ENCODE results near the gene ARL6IP4.

The ARL6IP4 gene

DNA sequence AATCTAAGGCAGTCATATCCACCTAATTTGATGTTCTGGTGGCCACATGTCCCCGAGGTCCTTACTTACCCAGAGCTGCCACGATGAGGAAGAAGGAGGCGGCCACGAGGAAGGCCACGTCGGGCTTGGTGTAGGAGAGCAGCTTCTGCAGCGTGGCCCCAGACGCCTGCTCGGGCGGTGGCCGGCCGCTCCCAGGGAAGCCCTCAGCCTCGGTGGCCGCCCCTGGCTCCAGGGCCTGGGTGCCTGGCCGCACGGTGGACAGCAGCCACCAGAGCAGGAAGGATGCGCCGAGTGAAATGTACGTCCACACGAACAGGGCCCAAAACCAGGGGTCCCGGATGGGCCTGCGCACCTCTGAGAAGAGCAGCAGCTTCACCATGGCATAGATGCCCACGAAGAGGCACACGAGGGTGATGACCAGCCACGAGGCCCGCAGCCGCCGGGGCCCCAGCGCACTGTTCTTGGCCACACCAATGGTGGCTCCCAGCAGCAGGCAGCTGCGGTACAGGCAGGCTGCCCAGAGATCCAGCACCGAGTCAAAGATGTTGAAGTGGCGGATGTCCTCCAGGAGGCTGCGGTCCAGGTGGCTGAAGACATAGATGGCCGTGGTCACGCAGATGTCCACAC lies 20.8 kb upstream of the ARL6IP4 start:
- no peak for DNase-seq

DNA sequence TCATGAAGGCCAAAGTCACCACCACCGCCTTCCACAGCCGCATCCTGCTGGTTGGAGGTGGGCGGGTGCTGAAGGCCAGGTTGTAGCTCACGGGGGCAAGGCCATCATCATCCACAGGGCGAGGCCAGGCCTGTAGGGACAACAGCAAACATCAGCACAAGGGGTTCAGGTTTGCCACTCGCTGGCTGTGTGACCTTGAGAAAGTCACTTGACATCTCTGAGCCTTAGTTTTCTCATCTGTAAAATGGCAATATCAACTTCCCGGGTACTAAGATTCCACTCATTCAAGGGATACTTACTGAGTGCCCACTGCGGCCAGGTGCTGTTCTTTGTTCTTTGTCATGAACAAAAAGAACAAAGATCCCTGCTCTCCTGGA lies 20.3 kb upstream of the ARL6IP4 start:
- no peak for DNase-seq

DNA sequence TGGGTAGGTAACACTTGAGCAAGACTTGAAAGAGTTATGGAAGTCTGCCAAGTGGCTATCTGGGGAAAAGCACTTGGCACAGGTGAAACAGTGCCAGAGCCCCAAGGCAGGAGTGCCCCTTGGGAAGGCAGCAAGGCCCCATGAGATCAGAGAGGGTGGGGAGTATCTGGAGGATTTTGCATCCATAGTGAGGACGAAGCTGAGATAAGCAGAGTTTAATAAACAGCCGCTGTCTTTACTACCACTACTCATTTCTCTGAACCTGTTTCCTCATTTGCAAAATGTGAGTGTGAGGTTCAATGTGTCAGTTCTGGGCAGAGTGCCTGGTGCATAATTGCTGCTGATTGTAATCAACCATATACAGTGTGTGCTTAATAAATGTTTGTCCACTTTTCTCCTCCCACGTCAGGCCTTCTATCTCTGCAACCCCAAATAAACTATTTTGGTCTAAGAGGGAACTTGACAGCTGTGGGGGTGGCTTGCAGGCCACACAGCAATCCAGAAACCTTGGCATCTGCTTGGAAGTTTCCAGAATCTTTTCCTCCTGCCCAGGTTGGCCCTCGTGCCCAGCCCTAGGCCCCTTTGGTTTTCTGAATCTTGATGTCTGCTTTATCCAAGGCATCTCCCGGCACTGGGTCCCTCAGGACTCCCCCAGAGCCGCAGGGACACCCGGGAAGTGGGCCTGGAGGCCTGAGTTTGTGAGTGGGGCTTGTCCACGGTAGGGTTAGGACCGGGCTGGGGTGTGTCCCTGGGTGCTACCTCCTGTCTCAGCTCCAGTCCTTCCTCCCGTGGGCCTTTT lies 18.8 kb upstream of the ARL6IP4 start:
- DNase-seq: no peak

DNA sequence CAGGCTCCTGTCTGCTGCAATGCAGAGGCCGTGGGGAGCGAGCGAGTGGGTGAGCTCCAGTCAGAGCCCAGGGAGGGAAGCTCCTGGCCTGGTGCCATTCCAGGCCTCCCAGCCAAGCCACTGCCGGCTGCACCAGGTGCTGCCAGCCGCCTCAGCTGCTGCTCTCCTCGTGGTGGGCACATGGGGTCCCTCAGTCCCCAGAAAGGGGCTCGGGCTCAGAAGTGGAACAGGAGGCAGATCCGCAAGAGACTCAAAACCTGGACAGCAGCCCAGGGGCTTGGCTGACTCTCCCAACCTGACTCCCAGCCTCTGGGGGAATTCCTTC lies 16.6 kb upstream of the ARL6IP4 start:
- no peak for DNase-seq

DNA sequence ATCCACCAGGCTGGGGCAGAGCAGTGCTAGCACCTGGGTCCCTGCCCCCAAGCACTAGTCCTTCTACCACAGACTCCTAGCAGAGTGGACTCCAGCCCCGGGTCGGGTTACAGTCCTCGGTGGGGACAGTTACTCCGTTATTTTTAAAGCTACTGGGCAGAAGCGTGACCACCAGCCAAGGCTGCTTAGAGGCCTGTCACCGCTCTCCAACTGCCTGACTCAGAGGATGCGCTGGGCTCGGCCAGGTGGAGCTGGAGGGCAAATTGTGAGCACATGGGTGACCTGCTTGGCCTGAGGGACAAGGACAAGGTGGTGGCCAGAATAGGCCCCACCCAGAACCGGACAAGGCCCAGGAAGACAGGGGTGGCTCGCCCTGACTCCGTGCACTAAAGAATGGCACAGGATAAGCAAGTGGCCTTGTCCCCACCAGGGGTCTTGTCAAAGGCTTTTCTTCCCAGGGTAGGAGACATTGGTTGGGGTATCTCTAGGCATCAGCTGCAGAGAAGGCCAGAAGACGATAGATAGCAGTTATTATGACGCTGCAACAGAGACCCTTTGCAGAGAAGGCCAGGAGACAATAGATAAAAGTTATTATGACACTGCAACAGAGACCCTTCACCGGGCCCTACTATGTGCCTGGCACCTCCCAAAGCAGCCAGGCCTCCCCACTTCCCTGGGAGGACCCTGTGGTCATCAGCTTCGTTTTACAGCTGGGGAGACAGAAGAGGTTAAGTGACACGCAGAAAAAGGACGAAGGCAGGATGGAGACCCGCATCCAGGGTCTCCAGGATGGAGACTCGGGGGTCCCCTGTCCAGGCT lies 15.8 kb upstream of the ARL6IP4 start:
- no peak for DNase-seq

DNA sequence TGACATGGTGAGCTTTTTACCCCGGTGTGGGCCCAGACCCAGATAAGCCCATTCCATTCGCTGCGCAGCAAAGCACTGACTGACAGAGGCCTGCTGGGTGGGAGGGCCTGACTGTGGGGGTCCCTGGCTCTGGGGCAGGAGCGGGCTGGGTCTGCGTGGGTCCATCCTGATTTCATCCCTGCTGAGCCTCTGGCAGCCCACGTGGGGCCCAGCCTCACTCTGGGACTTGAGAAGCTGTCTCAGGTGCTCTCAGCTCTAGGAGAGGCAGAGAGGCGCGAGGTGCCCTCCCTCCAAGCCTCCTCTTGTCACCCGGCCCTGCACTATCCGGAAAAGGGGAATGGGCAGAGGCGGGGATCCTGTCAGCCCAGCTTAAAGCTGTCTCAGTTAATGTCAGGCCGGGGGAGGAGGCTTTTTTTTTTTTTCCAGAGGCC lies 15.1 kb upstream of the ARL6IP4 start:
- no peak for DNase-seq

DNA sequence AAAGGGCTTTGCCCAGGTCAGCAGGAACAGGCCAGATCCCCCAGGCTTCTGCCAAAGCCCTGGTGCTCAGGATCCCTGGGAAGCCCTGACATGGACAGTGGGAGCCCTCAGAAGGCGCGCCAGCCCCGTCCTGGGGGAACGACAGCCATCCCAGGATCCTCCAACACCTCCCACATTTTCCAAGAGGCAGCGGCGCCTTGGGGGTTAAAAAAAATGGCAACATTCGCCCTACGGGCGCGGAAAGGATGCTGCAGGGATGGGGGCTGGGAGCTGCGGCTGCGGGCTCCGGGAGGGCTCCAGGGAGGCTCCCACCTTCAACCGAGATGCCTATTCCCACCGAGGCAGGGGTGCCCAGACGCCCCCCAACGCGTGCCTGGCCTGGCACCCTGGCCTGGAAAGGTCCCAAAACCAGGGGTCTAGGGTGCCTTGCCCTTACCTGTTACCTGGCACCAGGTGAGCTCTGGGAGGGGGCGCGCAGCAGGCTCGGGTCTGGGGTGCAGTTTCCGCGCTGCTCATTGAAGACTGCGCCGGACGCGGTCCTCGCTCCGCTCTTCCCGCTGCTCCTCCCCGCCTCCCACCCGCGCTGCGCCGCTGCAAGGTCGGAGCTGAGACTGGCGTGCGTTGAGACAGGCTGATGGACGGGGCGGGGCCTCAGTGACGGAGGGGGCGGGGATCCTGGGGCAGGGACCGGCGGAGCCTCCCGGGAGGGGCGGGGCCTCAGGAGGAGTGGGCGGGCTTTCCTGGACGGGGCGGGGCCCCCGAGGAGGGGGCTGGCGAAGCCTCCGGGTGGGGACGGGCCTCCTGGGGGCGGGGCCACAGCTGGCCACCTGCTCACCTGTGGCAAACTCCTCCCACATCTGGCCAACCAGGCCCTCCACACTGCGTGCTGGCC lies 14.4 kb upstream of the ARL6IP4 start, which contains the start of gene ABCB9:
TSS of gene ABCB9 (minus strand) at position 613 of the 892 bp plus-strand sequence. CDS start 6,228 bp downstream, outside the sequence.
- peak; percentile 97 for DNase-seq

DNA sequence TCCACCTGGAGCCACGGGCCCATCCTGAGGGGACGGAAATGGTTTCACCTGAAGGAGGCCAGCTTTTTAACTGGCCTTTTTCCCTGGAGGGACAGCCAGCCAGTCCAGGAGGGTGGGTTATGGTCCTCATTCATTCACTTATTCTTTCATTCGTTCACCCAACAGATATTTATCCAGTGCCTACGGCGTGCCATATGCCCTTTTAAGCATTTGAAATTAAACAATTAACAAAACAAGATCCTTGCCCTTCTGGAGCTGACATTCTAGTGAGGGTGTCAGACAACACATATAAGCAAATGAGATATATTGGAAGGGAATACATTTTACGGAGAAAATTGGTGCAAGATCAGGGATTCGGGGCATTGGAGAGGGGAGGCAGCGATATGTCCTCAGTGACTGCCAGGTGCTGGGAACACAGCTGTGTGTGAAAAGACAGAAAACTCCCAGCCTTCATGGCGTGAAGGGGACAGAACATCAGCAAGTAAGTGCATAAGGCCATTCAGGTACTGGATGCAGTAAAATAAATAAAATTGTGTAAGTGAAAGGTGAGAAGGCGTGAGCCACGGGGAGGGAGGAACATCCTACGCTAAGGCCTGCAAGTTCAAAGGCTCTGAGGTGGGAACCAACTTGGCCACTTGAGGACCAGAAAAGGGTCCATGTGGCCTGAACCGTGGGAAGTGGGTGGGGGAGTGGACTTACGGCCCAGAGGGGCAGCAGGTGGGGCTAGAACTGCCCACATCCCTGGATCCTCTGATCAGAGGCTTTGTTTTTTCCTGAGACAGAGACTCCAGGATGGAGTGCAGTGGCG lies 13.5 kb upstream of the ARL6IP4 start:
- DNase-seq: no peak

DNA sequence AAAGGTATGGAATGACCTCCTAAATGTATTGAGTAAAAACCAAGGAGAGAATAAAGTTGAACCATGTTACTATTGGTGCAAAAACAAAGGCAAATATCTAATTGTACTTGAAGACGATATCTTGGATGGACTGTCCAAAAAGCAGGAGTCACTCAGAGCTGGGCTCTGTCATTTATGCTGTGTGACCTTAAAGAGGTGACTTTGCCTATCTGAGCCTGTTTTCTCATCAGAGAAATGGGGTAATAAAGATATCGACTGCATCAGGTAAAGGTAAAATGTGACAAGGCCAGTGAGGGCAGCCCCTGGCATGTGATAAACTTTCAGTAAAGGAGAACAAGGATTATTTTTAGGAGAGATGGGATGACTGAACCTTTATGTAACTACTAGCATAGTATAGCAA lies 12.4 kb upstream of the ARL6IP4 start:
- no peak for DNase-seq

DNA sequence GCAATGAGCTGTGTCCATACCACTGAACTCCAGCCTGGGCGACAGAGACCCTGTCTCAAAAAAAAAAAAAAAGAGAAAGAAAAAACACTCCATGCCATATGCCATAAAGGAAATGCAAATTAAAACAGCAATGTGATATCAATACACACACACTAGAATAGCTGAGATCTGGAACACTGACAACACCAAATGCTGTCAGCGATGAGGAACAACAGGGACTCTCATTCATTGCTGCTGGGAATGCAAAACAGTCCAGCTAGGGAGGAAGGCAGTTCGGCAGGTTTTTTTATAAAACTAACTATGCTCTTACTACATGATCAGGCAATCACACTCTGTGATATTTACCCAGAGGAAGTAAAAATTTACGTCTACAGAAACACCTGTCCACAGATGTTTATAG lies 10.8 kb upstream of the ARL6IP4 start:
- no peak for DNase-seq

DNA sequence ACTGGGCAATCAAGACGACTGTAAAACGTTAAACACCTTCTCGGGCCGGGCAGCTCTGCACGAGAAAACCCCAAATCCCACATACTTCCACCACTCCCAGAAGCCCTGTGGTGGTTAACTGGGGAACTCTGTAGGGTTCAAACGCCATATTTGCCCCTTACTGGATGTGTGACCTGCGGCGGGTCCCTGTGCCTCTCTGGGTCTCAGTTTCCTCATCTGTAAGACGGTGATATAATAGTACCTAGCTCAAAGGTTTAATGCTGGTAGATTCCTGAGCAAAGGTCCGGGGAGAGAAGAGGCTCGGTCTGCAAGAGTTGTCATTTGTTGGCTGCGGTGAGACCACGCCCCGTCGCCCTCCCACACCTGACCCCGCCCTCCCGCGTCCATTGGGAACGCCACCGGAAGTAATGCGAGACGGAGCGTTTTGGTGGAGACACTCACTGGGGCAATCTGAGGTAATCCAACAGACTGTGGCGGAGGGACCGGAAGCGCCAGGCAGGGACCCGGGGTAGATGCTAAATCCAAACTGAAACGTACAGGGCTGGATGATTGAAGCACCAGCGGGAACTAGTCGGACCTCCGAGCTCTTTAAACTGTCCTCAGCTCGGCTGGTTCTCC lies 6.1 kb upstream of the ARL6IP4 start:
- DNase-seq: peak; percentile 99

DNA sequence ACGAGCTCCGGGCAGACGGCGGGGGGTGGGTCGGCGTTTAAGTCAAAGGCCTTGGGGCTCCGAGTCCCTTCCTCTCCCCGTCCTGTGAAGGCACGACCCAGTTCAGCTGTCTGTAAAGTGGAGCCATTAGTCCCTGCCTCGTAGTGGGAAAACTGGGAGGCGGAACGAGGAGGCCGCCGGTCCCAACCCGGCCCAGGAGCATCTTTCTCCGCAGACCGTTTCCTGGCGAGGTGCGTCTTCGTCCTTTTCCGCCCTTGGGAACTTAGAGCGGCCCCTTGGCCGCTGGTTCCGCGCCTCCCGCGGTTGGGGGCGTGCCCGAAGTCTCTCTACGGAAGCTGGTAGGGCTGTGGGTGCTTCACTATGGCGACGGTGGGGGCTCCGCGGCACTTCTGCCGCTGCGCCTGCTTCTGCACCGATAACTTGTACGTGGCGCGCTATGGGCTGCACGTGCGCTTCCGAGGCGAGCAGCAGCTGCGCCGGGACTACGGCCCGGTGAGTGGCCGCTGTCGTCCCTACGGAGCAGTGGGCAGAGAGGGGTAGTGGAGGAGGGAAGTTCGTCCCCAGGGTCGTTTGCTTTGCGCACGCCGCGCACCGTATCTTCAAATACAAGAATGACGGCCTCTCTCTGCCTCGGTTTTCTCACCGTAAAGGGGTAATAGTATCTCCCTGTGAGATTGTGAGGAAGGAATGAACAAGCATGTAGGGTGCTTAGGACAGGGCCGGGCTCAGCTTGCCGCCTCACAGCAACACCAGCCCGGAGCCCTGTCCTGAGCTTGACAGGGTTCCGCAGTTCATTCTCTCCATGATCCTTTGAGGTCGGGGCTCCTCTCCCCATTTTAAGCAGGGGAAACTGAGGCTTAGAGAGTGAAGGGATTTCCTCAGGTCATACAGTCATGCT lies 5.3 kb upstream of the ARL6IP4 start, which contains the start of gene OGFOD2:
TSS of gene OGFOD2 (plus strand) at position 353 of the 898 bp plus-strand sequence. CDS start at position 361, 8 bp downstream.
- DNase-seq: peak; percentile 89

DNA sequence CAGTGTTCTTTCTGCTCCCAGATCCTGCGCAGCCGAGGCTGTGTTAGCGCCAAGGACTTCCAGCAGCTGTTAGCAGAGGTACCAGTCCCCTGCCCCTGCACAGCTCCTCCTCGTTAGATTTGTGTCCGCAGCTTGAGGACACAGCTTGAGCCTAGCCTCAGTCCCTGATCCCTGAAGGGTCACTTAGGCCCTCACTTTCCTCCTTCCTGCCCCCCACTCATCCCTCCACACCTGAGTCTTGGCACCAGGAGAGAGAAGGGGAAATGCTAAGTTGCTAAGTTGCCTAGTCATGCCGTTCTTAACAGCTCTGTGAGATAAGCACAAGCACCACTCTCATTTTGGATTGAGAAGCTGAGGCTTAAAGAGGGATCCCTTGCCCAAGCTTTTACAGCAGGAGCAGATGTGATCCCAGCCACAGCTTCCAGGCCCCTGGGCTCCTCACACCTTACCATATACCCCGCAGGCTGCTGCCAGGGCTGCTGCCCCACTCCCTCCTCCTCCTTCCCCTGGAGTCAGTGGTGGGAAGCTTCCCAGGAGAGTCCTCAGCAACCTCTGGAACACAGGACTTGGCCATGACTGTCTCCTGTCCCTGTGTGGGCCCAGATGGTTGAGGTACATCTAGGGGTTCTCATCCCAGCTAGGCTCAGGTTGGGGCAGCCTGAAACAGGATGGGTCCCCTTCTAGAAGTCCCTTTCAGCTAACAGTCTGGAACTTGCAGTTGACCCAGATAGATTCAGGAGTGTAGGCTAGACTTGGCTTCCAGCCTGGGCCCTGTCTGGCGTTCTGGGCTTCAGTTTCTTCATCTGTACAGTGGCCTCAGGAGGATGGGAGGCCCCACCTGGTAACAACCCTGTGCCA lies 4.5 kb upstream of the ARL6IP4 start:
- DNase-seq: no peak

DNA sequence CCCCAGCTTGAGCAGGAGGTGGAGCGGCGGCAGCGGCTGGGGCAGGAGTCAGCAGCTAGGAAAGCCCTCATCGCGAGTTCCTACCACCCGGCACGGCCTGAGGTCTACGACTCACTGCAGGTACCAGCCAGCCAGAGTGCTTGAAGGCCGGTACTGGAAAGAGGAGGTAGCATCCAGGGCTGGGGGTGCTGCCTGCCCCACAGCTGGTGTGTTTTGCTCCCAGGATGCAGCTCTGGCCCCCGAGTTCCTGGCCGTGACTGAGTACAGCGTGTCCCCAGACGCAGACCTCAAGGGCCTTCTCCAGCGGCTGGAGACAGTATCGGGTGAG lies 3.9 kb upstream of the ARL6IP4 start:
- no peak for DNase-seq

DNA sequence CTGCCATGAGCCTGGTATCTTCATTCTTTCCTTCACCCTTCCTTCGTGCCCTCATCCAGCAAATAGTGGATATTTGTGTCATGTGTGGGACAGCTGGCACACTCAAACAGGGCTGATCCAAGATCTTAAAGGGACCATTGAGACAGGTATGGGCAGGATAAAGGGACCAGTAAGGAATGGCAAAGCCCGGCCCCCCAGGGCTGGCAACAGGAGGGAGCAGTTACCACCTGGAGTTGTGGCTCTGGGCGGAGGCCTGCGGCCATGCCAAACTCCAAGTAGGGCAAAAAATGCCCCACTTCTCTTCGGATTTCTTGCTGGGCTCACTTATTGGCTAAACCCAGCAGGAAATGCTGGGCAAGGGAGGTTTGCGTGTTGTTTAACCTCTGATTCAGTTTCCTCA lies 3.3 kb upstream of the ARL6IP4 start:
- no peak for DNase-seq

DNA sequence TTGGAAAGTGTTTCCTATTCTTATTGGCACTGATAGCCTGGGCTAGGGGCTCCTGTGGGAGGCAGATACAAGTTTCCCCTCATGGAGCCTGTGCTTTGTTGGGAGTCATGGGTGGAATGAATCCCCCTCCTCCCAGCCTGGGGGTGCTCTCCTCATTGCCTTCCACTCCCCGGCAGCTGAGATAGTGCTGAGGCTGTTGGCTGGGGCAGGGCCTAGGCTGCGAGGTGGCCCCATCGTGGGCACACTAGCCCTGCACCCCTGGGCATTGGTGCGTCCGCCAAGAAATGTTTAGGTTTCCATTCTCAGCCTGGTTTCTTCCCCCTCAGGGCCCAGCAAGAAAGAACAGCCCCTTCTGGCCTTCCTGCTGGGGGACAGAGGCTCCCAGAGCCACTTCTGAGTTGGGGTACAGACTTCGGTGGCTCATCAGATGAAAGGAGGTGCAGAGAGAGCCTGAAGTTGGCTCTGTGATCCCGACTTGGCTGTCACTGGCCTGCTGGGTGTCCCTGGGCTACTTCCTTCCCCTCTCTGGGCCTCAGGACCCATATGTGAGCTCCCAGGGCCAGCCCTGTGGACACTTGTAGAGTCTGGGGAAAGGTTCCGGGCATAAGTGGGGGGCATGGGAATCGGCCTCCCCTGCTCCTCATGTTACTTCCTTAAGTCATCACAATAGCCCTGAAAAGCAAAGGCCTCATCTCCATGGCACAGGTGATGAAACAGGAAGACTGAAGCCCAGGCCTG lies 2.7 kb upstream of the ARL6IP4 start:
- no peak for DNase-seq

DNA sequence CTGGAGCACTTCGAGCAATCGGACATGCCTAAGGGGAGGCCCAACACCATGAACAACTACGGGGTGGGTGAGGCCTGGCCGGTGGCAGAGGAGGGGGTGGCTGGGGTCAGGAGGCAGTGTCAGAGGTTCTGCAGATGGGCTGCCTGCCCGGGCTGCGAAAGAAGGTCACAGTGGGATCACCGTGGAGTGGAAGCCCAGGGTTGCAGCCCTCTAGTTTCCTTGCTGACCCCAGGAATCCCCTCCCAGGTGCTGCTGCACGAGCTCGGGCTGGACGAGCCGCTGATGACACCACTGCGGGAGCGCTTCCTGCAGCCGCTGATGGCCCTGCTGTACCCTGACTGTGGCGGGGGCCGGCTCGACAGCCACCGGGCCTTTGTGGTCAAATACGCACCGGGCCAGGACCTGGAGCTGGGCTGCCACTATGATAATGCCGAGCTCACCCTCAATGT lies 1.9 kb upstream of the ARL6IP4 start:
- no peak for DNase-seq
